WERI-Rb-1 (cell line): Measurements from ENCODE around the gene AADACL3.

Experiments
- DNase-seq: peaks from one replicate; pipeline ENCODE4 v3.0.0-alpha.2; 2020
- H3K27ac ChIP-seq: fragments of 250-450 bp; sonication (Bioruptor Pico); 2 replicates; pipeline ENCODE4 v1.5.1; 2020; ENCODE audit warnings: mild to moderate bottlenecking, moderate library complexity
- H3K27me3 ChIP-seq: fragments of 250-450 bp; sonication (Bioruptor Pico); 2 replicates; pipeline ENCODE4 v1.5.1; 2021; ENCODE audit warnings: mild to moderate bottlenecking, low read depth, moderate library complexity; ENCODE audit not compliant: insufficient read depth, severe bottlenecking
- H3K36me3 ChIP-seq: fragments of 250-450 bp; sonication (Bioruptor Pico); 2 replicates; pipeline ENCODE4 v1.5.1; 2020; ENCODE audit warnings: mild to moderate bottlenecking, moderate library complexity
- H3K4me3 ChIP-seq: 2 replicates; pipeline ENCODE4 v1.5.1; 2011; ENCODE audit warnings: low read depth, mild to moderate bottlenecking, control low read depth, low read length
- H3K9me3 ChIP-seq: fragments of 250-450 bp; sonication (Bioruptor Pico); 2 replicates; pipeline ENCODE4 v1.5.1; 2021; ENCODE audit warnings: mild to moderate bottlenecking, moderate library complexity; ENCODE audit not compliant: severe bottlenecking
- TF ChIP-seq, protein P1 (sequence below): IDR thresholded peaks from 2 replicates; pipeline ENCODE4 v1.5.1; 2011; ENCODE audit warnings: low read depth, mild to moderate bottlenecking, control low read depth, inconsistent platforms, low read length

The AADACL3 gene

GRCh38 chr1:12763479-12763878 is 47.6 kb downstream of the AADACL3 start:
- Histone ChIP-seq H3K9me3 (no peaks in the 10 kb centered on the region), H3K27me3 (peaks cover 79% of the 10 kb centered on the region), H3K36me3 (no peaks in the 10 kb centered on the region), H3K27ac (no peak overlapping the region), H3K4me3 (no peak overlapping the region)
- no peak for DNase-seq
- TF ChIP-seq, protein P1, sequence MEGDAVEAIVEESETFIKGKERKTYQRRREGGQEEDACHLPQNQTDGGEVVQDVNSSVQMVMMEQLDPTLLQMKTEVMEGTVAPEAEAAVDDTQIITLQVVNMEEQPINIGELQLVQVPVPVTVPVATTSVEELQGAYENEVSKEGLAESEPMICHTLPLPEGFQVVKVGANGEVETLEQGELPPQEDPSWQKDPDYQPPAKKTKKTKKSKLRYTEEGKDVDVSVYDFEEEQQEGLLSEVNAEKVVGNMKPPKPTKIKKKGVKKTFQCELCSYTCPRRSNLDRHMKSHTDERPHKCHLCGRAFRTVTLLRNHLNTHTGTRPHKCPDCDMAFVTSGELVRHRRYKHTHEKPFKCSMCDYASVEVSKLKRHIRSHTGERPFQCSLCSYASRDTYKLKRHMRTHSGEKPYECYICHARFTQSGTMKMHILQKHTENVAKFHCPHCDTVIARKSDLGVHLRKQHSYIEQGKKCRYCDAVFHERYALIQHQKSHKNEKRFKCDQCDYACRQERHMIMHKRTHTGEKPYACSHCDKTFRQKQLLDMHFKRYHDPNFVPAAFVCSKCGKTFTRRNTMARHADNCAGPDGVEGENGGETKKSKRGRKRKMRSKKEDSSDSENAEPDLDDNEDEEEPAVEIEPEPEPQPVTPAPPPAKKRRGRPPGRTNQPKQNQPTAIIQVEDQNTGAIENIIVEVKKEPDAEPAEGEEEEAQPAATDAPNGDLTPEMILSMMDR = no peak

DNA sequence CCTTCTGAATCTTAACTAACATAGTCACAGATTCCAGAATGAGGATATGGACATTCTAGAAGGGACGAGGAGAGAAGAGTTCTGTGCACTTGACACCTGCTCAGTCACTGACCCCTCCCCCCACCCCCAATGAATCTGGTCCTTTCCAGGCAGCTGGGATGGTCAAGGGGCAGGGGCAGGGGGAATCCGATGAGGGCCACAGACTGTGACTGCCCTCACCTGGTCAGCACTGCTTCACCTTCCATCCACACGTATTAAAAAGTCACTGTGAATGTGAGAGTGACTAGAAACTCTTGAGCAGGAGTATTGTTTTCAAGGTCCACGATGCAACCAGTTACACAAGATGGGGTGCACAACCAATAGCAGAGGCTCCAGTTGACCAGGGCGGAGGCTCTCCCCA is 48.1 kb downstream of the AADACL3 start:
- TF ChIP-seq, protein P1 = no peak
- no peaks in the 10 kb centered on the region for H3K9me3 ChIP-seq
- H3K36me3 ChIP-seq = no peaks in the 10 kb centered on the region
- peaks cover 79% of the 10 kb centered on the region for H3K27me3 ChIP-seq
- H3K4me3 ChIP-seq = no peak overlapping the region
- DNase-seq = no peak
- no peak overlapping the region for H3K27ac ChIP-seq

DNA sequence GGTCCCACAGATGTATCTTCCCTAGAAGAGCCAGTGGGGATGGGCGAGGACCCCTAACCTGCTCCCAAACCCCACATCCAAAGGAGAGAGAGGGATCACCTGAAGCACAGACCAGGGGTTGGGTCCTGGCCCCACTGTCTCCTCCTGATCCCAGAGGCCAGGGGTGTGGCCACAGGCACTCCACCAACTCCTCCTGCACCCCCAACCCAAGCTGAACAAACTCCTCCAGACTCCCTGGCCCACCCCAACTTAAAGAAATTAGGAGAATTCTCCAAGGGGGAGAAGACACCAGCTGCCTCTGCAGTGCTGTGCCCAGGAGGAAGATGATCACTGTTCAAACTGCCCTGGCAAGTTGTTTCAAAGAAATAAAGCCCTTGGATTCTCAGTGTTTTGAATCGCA is 53.1 kb downstream of the AADACL3 start:
- TF ChIP-seq, protein P1 = no peak
- Histone ChIP-seq H3K27me3 (peaks cover 84% of the 10 kb centered on the region), H3K4me3 (no peak overlapping the region), H3K36me3 (no peaks in the 10 kb centered on the region), H3K9me3 (no peaks in the 10 kb centered on the region), H3K27ac (no peak overlapping the region)
- no peak for DNase-seq

DNA sequence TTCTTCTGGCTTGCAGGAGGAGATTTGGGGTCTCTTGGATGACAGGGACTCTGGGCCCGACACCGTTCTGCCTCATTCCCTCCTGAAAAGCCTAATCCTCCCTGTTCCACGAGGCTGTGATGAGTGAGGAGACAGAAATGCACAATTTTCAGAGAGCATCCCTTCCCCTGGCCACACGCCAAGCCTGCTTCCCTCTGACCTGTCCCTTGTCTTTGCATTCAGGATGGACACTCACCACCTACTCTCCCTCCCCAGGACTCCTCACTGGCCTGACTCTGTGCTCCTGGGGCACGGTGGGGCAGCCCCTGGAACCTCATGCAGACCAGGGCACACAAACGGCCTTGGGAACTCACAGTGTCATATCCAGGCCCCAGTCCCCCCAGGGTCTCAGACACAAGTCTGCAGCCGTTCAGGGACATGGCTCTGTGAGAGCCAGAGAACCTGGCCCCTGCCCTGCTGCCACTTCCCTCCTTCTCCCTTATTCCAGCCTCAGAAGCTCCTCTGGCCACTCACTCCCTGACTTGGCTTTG is 54.1 kb downstream of the AADACL3 start:
- TF ChIP-seq, protein P1 = no peak
- H3K27me3 ChIP-seq = peaks cover 87% of the 10 kb centered on the region
- DNase-seq = no peak
- H3K36me3 ChIP-seq = no peaks in the 10 kb centered on the region
- H3K4me3 ChIP-seq = no peak overlapping the region
- H3K9me3 ChIP-seq = no peaks in the 10 kb centered on the region
- no peak overlapping the region for H3K27ac ChIP-seq

- Histone ChIP-seq H3K36me3 (no peaks in the 10 kb centered on the region), H3K9me3 (no peaks in the 10 kb centered on the region), H3K4me3 (no peak overlapping the region), H3K27me3 (peaks cover 87% of the 10 kb centered on the region), H3K27ac (no peak overlapping the region)
- TF ChIP-seq, protein P1 = no peak
- no peak for DNase-seq
Measured at GRCh38 chr1:12770620-12771019, 54.7 kb downstream of the AADACL3 start.

DNA sequence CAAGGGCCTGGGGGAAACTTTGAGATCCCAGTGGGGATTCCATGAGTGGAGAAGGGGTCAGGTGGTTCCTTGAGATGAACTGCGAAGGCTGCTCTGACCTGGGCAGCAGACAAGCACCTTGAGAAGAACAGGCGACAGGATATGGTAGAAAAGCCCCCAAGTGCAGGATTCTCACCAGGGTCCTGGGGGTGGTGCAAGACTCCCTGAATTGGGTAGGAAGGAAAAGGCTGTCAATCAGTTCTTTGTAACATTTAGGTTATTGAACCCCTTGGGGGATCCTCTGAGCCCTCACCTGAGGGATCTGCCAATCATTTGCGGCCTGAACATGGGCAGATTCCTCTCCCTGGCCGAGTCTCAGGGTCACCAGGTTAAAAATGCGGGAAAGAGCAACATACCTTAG is 55.3 kb downstream of the AADACL3 start:
- Histone ChIP-seq H3K27ac (no peak overlapping the region), H3K36me3 (no peaks in the 10 kb centered on the region), H3K27me3 (peaks cover 88% of the 10 kb centered on the region), H3K9me3 (no peaks in the 10 kb centered on the region), H3K4me3 (no peak overlapping the region)
- no peak for DNase-seq
- TF ChIP-seq, protein P1 = no peak
